Left ventricle myocardium inferior (tissue), 1 donor: ENCODE data around the gene C2orf66. TPM values are rescaled to one million over a fixed set of nuclear protein-coding genes. Genes with fewer than 3 reads are reported as not detected.

Experiments used
- DNase-seq: peaks from one replicate; pipeline ENCODE4 v3.0.0-alpha.2; 2020
- H3K27ac ChIP-seq: fragments of 200-600 bp; replicated peaks from 2 replicates; pipeline ENCODE4 v1.8.0; 2021
- H3K27me3 ChIP-seq: fragments of 200-600 bp; 2 replicates; pipeline ENCODE4 v1.8.0; 2021; ENCODE audit warnings: low read depth
- H3K36me3 ChIP-seq: fragments of 200-600 bp; 2 replicates; pipeline ENCODE4 v1.8.0; 2021
- H3K4me1 ChIP-seq: fragments of 200-600 bp; 2 replicates; pipeline ENCODE4 v1.8.0; 2021
- H3K4me3 ChIP-seq: fragments of 200-600 bp; 2 replicates; pipeline ENCODE4 v1.8.0; 2021; ENCODE audit warnings: mild to moderate bottlenecking, moderate library complexity
- H3K9me3 ChIP-seq: fragments of 200-600 bp; replicated peaks from 2 replicates; pipeline ENCODE4 v1.8.0; 2021
- intact Hi-C: fragments of 100-400 bp; cut with micrococcal nuclease; formaldehyde crosslinking; loops from one replicate; pipeline ENCODE4 v1.11.0; 2022
- total RNA-seq: library from RNA; stranded (reverse); fragmentation: NEBNext Ultra II Directional; extraction: Animal tissue kit (Norgen Biotek cat#: 25700); gene quantifications from one replicate; pipeline ENCODE4 v1.2.1, GENCODE V29; 2021
- TF ChIP-seq, protein P1 (sequence below): fragments of 200-600 bp; IDR thresholded peaks from 2 replicates; pipeline ENCODE4 v1.8.0; 2021; ENCODE audit warnings: antibody characterized with exemption, mild to moderate bottlenecking, borderline replicate concordance
- donor health status: DM: no; HTN: yes; CAD: no; lungs with severe emphysema.

C2orf66 gene
- total RNA-seq, 1 donor from 2014 or later, result not detected

DNA sequence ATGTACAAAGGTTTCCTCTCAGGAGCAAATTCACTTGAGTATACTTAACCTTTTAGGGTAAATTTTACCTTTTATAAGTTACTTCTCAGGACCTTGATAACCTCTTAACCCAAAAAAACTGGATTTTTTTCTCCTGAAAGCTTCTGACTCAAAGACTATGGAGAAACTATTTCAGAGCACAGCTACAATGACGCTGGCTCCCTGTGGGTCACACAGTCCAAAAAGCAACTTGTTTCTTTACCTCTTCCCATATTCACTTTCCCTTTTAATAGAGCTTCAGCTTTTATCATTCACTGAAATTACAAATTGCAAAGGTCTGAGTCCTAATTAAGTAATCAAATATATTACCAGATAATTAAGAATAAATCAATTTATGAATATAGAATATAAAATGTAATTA is 42.1 kb downstream of the C2orf66 start:
- H3K9me3 ChIP-seq, result no peaks in the 10 kb centered on the region
- intact Hi-C loops, result loop anchor here (10.0 kb wide), 1 partner anchor 628 kb away; no protein-coding TSS in a partner anchor
- no peaks in the 10 kb centered on the region for H3K4me1 ChIP-seq
- no peak for DNase-seq
- TF ChIP-seq, protein P1, sequence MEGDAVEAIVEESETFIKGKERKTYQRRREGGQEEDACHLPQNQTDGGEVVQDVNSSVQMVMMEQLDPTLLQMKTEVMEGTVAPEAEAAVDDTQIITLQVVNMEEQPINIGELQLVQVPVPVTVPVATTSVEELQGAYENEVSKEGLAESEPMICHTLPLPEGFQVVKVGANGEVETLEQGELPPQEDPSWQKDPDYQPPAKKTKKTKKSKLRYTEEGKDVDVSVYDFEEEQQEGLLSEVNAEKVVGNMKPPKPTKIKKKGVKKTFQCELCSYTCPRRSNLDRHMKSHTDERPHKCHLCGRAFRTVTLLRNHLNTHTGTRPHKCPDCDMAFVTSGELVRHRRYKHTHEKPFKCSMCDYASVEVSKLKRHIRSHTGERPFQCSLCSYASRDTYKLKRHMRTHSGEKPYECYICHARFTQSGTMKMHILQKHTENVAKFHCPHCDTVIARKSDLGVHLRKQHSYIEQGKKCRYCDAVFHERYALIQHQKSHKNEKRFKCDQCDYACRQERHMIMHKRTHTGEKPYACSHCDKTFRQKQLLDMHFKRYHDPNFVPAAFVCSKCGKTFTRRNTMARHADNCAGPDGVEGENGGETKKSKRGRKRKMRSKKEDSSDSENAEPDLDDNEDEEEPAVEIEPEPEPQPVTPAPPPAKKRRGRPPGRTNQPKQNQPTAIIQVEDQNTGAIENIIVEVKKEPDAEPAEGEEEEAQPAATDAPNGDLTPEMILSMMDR, result no peak
- H3K27me3 ChIP-seq, result no peaks in the 10 kb centered on the region
- H3K36me3 ChIP-seq, result peaks cover 81% of the 10 kb centered on the region
- H3K27ac ChIP-seq, result no peak overlapping the region
- no peak overlapping the region for H3K4me3 ChIP-seq

DNA sequence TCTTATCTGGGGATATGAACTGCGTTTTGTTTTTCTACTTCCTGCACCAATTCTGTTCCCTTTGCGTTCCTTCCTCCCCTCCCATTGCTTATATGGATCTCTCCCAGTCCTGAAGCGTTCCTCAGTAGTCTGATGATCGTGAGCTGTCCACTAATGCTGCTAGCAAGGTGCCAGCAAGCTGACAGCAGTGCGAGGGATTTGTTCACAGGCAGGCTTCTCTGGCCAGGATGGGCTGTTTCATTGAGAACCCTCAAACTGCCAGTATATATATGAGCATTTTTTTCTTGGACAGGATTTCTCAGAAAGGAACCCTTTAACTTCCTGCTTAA is 49.8 kb downstream of the C2orf66 start:
- Histone ChIP-seq H3K4me3 (no peak overlapping the region), H3K9me3 (peaks cover 22% of the 10 kb centered on the region), H3K4me1 (no peaks in the 10 kb centered on the region), H3K27ac (no peak overlapping the region), H3K36me3 (peaks cover 12% of the 10 kb centered on the region), H3K27me3 (no peaks in the 10 kb centered on the region)
- DNase-seq, result no peak
- TF ChIP-seq, protein P1, result no peak
- intact Hi-C loops, result no loop called here

DNA sequence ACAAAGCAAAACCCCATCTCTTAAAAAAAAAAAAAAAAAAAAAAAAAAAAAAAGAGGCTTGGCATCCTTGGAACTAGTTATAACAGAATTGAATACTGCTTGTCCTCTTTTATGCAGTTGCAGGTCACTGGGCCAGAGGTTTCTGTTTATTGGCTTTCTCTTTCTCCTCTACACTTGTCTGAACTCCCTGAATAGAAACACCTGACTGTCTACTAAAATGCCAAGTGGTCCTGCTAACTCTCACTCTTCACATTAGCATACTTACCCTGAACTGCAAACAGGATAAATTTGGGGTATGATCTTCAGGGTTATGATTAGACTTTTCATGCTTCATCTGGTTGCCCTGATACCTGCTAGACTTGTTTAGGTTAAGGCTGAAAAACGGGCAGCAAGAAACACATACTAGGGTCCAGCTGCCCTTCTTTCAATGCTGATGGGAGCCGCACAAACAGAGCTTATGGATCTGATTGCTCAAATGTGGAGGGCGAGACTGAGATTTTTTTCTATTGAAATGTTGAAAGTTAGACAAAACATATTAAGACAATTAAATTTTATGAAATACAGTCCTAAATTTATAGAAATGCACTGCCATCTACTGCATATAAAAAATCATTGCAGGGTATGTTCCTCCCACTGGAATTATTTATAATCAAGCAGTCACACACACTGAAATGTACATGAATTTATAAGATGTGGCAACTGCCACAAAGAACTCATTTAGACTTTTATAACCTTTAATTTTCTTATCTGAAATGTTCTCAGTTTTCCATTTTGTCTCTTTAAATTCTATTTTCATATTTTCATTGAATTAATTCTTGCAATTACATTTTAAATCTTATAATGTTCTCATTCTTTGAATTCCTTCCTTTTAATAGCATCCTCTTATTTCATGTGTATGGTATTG is 50.4 kb downstream of the C2orf66 start:
- Histone ChIP-seq H3K36me3 (peaks cover 6% of the 10 kb centered on the region), H3K4me3 (no peak overlapping the region), H3K27me3 (no peaks in the 10 kb centered on the region), H3K4me1 (no peaks in the 10 kb centered on the region), H3K27ac (peak overlapping the region; percentile 13), H3K9me3 (peaks cover 28% of the 10 kb centered on the region)
- DNase-seq, result no peak
- TF ChIP-seq, protein P1, result peak; percentile 59
- intact Hi-C loops, result no loop called here

Other genes with a start within 250 kb of the C2orf66 start
- 16.1 TPM for gene HECW2, start 215.8 kb downstream of the C2orf66 start, total RNA-seq
- 0.66 TPM for gene CCDC150, start 169.6 kb downstream of the C2orf66 start, total RNA-seq
- 21.7 TPM for gene GTF3C3, start 9.7 kb downstream of the C2orf66 start, total RNA-seq
- gene PGAP1, start 117.4 kb upstream of the C2orf66 start, total RNA-seq, result 6.8 TPM